D341Med (cell line): Measurements from ENCODE around the gene KCNK3.
"Not testable (repeated sequence)": the region's sequence is repeated elsewhere in the genome, so short reads cannot be mapped to it uniquely, and the experiment has no call there.

ENCODE experiments used
- DNase-seq: peaks from one replicate; pipeline ENCODE4 v3.0.0; 2012; ENCODE audit warnings: low spot score

Gene KCNK3

GRCh38 chr2:26665296-26665695, 27.2 kb upstream of the KCNK3 start:
- not testable (repeated sequence) for DNase-seq

GRCh38 chr2:26666671-26667070, 25.9 kb upstream of the KCNK3 start:
- DNase-seq: no peak

GRCh38 chr2:26668041-26668440, 24.5 kb upstream of the KCNK3 start:
- DNase-seq: no peak

GRCh38 chr2:26668856-26669750, 23.4 kb upstream of the KCNK3 start:
- DNase-seq: no peak

- no peak for DNase-seq
Observed at GRCh38 chr2:26670171-26670570, 22.4 kb upstream of the KCNK3 start.

- DNase-seq: no peak
Observed at GRCh38 chr2:26670931-26671460, 21.5 kb upstream of the KCNK3 start.

GRCh38 chr2:26671691-26672090, 20.8 kb upstream of the KCNK3 start:
- DNase-seq: no peak

GRCh38 chr2:26672112-26672817, 20.3 kb upstream of the KCNK3 start:
- DNase-seq: no peak

- no peak for DNase-seq
Observed at GRCh38 chr2:26672818-26673393, 19.6 kb upstream of the KCNK3 start.

GRCh38 chr2:26674002-26674751, 18.3 kb upstream of the KCNK3 start:
- DNase-seq: no peak

- no peak for DNase-seq
Observed at GRCh38 chr2:26674771-26675170, 17.8 kb upstream of the KCNK3 start.

GRCh38 chr2:26675651-26676255, 16.8 kb upstream of the KCNK3 start:
- no peak for DNase-seq

GRCh38 chr2:26678035-26678434, 14.5 kb upstream of the KCNK3 start:
- DNase-seq: no peak

GRCh38 chr2:26679867-26680266, 12.7 kb upstream of the KCNK3 start:
- DNase-seq: no peak

GRCh38 chr2:26681656-26682055, 10.9 kb upstream of the KCNK3 start:
- DNase-seq: no peak

GRCh38 chr2:26682155-26682554, 10.4 kb upstream of the KCNK3 start:
- DNase-seq: no peak

GRCh38 chr2:26683583-26683982, 8.9 kb upstream of the KCNK3 start:
- DNase-seq: no peak

- no peak for DNase-seq
Observed at GRCh38 chr2:26685341-26685740, 7.2 kb upstream of the KCNK3 start.

GRCh38 chr2:26685989-26686839, 6.3 kb upstream of the KCNK3 start:
- DNase-seq: no peak

- no peak for DNase-seq
Observed at GRCh38 chr2:26687328-26687727, 5.2 kb upstream of the KCNK3 start.

GRCh38 chr2:26687801-26688200, 4.7 kb upstream of the KCNK3 start:
- DNase-seq: no peak
